ENCODE results near the gene EIF4E.
"Not testable (repeated sequence)": the region's sequence is repeated elsewhere in the genome, so short reads cannot be mapped to it uniquely, and the experiment has no call there.

The EIF4E gene

GRCh38 chr4:98903561-98903960 is 25.4 kb downstream of the EIF4E start:
- no peak overlapping the region for H3K4me3 ChIP-seq (ENCODE audit: low read depth, low read length)
- TF ChIP-seq CTCF (IDR thresholded peaks at IDR 0.05; ENCODE audit: borderline replicate concordance, insufficient read depth, low read depth, low read length): no peak

GRCh38 chr4:98899277-98899676 is 29.7 kb downstream of the EIF4E start:
- TF ChIP-seq CTCF (IDR thresholded peaks at IDR 0.05; ENCODE audit: borderline replicate concordance, insufficient read depth, low read depth, low read length): no peak

GRCh38 chr4:98891478-98892337 is 37.2 kb downstream of the EIF4E start:
- H3K4me3 ChIP-seq (ENCODE audit: low read depth, low read length): no peak overlapping the region
- TF ChIP-seq CTCF (IDR thresholded peaks at IDR 0.05; ENCODE audit: borderline replicate concordance, insufficient read depth, low read depth, low read length): no peak

More at GRCh38 chr4:98899277-98899676, 29.7 kb downstream of the EIF4E start:
- no peak overlapping the region for H3K4me3 ChIP-seq (ENCODE audit: low read depth, low read length)

GRCh38 chr4:98890702-98891455 is 38.1 kb downstream of the EIF4E start:
- TF ChIP-seq CTCF (IDR thresholded peaks at IDR 0.05; ENCODE audit: borderline replicate concordance, insufficient read depth, low read depth, low read length): no peak
- H3K4me3 ChIP-seq (ENCODE audit: low read depth, low read length): no peak overlapping the region

GRCh38 chr4:98887145-98887544 is 41.8 kb downstream of the EIF4E start:
- TF ChIP-seq CTCF (IDR thresholded peaks at IDR 0.05; ENCODE audit: borderline replicate concordance, insufficient read depth, low read depth, low read length): no peak
- H3K4me3 ChIP-seq (ENCODE audit: low read depth, low read length): no peak overlapping the region

- not testable (repeated sequence) for H3K4me3 ChIP-seq (ENCODE audit: low read depth, low read length)
Observed at GRCh38 chr4:98886382-98886781, 42.6 kb downstream of the EIF4E start.

GRCh38 chr4:98880884-98881283 is 48.0 kb downstream of the EIF4E start:
- H3K4me3 ChIP-seq (ENCODE audit: low read depth, low read length): not testable (repeated sequence)

- no peak for TF ChIP-seq CTCF (IDR thresholded peaks at IDR 0.05; ENCODE audit: borderline replicate concordance, insufficient read depth, low read depth, low read length)
- no peak overlapping the region for H3K4me3 ChIP-seq (ENCODE audit: low read depth, low read length)
Observed at GRCh38 chr4:98879515-98879914, 49.4 kb downstream of the EIF4E start.

All from GM12875 (cell line).